NCI-H2227 (cell line): ENCODE data around the gene RPUSD2.
"Not testable (repeated sequence)": the region's sequence is repeated elsewhere in the genome, so short reads cannot be mapped to it uniquely, and the experiment has no call there.

ENCODE experiments used
- DNase-seq: peaks from one replicate; lab custom pipeline; 2025; ENCODE audit not compliant: unreplicated experiment; lab: John Stamatoyannopoulos, UW

The RPUSD2 gene

DNA sequence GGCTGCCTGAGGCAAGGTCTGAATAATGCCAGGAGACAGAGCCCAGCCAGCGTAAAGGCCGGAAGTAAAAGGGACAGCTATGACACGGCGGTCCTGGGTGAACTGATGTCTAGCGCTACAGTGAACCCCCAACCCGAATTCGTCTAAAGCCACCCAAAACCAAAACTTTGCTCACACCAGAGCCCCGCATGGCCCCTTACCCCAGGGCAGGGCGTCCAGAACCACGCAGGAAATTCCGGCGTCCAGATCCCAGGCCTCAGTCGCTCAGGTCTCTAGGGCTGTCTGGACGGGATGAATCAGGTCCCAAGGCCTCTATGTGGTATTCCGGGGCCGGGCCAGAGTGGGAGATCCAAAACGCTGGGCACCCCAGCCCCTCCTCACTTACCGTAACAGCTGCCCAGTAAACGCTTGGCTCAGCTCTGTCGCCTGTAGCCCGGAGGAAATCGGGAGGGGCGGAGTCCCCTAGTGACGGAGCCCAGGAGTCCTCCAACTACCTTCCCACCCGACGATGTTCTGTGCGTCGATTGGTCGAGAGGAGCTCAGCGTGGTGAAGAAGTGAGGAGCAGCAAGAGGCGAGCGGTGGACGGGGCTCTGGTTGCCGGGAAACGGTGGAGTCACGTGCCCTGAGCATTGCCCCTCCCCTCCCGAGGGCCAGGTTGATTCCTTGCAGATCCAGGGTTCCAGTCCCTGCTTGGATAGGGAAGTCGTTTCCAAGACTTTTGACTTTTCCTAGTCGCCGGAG is 4.3 kb upstream of the RPUSD2 start, which contains the start of gene CCDC32:
Gene CCDC32, minus strand, starts transcription at position 452 of the 742 bp plus-strand sequence. CDS start 2,027 bp downstream, outside the sequence.
- DNase-seq, result peak; percentile 97

DNA sequence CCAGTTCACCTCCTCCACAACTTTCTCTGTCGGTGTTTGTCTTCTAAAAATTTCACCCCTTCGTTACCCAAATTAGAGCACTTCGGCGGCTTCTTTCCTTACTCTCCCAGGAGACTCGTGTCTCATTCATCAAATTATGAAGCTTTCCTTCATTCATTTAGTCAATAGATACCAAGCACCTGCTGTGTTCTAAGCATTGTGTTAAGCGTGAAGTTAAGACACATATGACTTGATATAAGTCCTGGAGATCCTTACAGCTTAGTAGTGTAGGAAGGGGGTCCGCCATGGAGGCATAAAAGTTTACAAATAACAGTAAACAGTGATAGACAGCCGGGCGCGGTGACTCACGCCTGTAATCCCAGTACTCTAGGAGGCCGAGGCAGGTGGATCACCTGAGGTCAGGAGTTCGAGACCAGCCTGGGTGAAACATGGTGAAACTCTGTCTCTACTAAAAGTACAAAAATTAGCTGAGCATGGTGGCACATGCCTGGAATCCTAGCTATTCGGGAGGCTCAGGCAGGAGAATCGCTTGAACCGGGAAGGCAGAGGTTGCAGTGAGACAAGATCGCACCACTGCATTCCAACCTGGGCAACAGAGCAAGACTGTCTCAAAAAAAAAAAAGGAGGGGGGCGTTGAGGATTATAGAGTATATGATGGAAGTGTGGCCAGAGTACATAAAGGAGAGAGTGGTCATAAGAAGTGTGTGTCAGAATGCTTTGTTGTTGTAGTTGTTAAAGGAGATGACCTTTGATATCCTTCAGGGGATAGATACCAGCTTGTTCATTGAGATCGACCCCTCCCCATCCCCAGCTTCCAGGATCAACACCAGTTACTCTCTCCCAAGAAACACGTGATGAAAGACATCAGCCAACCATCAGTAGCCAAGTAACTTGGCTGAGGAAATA is 3.5 kb upstream of the RPUSD2 start:
- DNase-seq, result peak; percentile 34

DNA sequence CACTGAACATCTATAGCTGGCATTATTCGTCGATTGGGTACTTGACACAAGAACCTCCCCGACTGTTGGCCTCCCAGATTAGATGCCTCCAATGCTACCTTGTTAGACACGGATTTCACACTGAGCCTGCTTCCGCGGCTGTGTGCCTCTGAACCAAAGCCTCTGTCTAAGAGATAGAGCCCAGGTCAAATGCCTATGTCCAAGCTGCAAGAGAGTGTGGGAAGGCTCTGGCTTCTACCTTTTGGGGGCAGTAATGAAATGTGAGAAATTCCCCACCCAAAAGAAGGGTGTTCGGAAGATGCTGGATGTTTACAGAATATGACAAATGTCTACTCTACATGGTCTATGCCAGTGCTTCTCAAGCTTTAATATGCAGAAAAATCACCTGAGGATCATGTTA is 2.0 kb upstream of the RPUSD2 start:
- DNase-seq, result no peak

DNA sequence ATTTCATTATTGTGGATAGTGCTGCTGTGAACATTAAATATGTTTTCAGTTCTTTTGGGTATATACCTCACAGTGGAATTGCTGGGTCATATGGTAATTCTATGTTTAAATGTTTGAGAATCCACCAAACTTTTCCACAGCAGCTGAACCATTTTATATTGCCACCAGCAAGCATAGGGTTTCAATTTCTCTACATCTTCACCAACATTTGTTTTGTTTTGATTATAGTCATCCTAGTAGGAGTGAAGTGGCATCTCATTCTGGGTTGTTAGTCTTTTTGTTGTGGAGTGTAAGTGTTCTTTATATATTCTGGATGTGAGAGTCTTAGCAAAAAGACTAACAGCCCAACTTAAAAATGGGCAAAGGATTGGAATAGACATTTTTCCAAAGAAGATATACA is 6.0 kb downstream of the RPUSD2 start:
- DNase-seq, result no peak

DNA sequence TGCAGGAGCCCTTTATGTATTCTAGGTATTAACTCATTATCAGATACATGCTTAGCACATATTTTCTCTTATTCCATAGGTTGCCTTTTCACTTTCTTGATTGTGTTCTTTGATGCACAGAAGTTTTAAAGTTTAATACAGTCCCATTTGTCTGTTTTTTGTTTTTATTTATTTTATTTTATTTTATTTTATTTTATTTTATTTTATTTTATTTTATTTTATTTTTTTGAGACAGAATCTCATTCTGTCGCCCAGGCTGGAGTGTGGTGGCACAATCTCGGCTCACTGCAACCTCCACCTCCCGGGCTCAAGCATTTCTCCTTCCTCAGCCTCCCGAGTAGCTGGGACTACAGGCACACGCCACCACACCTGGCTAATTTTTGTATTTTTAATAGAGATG is 7.8 kb downstream of the RPUSD2 start:
- DNase-seq, result not testable (repeated sequence)

DNA sequence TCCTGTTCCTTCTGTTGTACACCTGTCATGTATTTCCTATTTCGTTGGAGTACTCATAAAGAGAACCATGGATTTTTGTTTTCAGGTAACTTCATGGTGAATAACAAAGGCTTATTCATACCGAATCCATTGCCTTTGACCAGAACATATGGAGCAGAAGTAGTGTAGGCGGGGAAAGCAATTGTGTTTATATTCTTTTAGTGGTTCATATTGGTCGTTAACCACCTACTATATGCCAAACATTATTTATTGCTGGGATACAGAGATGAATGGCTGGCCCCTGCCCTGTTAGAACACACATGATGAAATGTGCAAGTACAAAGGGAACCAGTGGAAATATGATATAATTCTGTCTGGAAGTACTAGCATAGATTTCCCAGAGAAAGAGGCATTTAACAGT is 9.8 kb downstream of the RPUSD2 start:
- DNase-seq, result no peak

DNA sequence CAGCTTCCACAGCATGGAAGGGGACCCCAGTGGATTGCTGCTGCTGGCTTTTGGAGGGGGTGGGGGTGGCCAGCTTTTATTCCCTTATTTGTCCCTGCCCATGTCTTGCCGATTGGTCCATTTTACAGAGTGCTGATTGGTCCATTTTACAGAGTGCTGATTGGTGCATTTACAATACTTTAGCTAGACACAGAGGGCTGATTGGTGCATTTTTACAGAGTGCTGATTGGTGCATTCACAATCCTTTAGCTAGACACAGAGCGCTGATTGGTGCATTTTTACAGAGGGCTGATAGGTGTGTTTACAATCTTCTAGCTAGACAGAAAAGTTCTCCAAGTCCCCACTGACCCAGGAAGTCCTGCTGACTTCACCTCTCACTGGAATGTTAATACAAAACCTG is 12.7 kb downstream of the RPUSD2 start:
- DNase-seq, result not testable (repeated sequence)

DNA sequence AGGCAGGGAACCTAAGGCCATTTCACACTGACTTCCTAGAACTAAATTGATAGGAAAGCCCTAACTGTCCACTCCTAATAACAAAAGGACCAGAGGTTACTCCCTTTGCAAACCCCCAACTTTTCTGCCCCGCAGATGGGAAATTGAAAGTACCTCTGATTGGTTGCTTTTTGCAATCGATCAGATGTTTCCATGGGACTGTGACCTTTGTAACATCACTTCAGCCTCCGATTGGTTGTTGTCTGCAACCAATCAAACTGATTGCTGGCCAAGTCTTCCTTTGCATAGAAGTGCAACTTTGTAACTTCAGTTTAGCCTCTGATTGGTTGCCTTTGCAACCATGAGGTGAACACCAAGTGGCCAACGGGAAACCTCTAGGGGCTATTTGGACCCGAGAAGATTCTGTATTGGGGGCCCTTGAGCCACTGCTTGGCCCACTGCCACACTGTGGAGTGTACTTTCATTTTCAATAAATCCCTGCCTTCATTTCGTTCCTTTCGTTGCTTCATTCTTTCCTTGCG is 13.7 kb downstream of the RPUSD2 start:
- peak; percentile 41 for DNase-seq

DNA sequence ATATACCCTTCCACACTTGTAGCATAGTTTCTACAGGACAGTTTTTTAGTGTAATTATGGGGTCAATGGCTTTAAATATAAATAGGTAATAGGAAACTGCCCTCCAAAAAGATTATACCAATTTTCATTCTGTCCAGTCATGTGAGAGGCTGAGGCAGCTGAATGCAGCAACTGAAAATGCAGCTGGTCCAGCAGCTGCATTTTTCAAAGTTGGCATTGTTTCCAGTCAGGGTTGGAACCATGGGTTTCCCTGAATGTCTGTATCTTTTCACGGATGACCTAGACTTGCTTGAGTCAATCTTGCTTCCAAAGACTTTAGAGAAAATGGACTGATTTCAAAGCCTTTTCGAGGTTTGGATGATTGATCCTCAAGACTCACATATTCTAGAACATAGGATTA is 15.1 kb downstream of the RPUSD2 start:
- no peak for DNase-seq

DNA sequence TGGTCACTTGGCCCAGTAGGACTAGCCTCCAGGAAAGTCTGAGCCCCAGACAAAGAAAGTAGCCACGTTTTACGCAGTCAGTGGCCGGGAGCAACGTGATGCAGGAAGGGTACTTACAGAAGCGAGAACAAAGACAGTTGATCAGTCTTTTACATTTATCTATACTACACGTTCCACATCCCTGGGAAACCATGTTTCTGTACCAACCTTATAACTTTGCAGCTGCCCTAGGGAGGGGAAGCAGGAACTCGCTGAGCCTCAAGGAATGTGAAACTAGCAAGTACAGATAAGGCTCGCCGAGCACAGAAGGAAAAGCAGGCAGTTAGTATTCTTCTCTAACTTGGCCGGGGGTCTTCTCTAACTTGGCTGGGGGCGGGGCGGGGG is 21.6 kb downstream of the RPUSD2 start:
- DNase-seq, result no peak

DNA sequence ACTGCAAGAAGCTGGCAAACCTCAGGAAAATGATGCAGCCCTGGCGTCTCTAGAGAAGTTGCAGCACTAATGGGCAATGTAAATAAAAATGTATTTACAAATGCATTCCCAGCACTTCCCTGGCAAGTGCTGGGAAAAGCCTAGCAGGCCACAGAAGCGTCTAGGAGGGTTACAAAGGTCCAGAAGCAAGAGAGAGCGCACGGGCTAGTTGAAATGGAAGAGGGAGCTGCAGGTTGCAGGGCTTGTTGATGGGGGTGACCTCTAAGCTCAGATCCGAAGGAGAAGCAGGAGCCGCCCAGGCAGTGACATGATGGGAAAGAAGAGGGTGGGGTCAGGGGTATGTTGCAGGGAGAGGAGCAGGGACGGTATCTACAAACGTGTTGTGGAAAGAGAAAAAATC is 22.3 kb downstream of the RPUSD2 start:
- DNase-seq, result peak; percentile 33

DNA sequence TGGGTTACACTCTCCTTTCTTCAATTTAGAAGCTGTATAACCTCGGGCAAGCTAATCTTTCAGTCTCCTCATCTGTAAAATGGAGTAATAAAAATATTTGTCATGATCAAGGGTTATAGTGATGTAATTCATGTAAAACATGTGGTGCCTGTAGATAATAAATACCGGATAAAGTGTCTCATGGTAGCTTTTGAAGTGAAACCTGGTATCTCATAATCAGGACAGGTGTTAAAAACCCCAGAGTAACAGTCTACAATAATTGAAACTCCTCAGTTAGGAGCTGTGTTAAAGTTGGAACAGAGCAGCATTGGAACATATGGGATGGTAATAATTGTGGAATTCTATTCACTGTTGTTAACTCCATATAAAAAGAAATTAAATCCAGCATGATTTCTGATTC is 24.1 kb downstream of the RPUSD2 start:
- no peak for DNase-seq

DNA sequence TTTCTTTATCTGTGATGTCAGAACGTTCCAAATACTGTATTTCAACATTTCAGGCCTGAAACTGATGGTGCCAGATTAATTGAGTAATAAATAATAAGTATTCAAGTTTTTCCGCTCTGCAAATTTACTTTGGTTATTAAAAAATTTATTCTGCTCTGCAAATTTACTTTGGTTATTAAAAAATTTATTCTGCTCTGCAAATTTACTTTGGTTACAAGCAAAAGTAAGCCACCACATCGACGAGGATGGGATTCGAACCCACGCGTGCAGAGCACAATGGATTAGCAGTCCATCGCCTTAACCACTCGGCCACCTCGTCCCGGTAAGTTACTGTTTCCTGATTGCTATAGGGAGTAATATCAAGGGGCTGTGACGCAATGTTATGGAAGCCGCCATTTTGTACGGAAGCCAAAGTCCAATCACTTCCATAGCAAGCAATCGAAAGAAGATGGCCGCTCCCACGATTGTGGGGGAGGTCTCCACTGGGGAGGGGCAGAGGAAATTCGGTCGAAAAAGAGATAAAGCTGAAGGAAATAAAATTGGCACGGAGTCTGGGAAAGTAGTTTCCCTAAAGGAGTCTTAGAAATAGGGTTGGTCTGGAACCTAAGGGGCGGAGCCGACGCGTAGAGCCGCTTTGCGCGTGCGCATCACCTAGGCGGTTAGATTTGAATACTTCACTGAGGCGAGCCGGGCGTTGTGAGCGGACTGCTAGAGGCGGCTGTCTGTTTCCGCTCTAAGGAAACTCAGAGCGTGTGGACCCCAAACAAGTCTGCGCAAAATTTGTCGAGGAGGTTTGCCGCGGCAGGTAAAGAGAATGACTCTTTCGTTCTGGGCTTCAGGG is 24.7 kb downstream of the RPUSD2 start, which contains the start of gene KNL1:
Gene KNL1, plus strand, starts transcription at position 662 of the 841 bp plus-strand sequence. CDS start 8,683 bp downstream, outside the sequence.
- DNase-seq, result peak; percentile 93

DNA sequence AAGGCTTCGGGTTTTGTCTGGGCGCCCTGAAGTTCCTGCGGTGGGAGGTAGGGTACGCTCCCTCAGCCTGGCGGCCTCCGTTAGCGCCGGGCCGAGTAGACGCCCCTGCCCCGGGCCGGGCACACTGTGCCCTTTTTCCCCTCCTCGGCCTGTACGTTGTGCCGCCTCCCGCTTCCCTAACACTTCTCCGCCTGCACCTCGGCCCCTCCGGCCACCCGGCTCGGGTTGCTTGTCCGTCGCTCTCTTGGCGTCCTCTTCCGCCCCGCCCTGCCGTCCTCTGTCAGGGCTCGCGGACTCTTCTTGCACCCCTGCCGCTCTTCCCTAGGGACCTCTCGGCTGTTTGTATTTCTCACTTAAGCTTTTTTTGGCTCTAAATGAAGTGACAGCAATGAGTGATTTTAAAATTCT is 25.3 kb downstream of the RPUSD2 start:
- peak; percentile 33 for DNase-seq

DNA sequence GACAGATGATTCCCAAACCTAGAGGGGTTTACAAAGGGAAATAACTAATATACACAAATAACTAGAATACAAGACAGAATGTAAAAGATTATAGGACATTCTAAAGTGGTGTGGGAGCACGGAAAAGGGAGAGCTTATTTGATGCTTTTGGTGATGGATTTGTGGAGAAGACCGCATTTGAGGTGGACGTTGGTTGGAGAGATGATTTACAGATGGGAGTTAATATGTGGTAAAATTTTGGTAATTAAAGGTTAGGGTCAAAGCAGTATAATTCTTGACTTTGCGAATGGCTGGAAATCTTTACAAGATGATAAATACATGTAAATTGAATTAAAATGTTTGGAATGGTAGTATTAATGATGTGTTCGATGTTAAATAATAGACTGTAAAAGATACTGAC is 26.1 kb downstream of the RPUSD2 start:
- no peak for DNase-seq

DNA sequence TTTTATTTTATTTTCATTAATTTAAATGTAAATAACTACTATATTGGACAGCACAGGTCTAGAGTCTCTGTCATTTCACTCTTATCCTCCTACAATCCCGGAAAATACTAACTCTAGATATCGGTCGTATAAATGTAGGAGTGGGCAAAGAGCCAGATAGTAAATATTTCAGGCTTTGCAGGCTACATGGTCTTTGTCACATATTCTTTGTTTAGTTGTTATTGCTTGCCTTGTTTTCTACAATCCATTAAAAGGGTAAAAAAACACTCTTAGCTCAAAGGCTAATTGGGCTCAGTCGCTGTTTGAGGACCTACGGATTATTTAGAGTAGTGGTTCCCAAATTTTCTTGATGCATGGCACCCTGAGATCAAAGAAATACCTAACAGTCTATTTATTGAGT is 26.7 kb downstream of the RPUSD2 start:
- DNase-seq, result peak; percentile 2

DNA sequence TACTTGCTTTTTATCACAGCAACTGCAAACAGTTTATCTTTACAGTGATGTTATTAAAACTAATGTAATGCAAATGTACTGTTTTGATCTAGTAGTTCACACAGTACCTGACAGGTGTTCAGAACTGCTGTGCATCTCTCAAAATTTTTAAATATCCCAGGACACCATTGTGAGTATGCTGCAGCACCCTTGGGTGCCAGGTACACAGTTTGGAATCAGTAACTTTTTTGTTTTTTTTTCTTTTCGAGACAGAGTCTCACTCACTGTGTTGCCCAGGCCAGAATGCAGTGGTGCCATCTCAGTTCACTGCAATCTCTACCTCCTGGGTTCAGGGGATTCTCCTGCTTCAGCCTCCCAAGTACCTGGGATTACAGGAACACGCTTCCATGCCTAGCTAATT is 27.9 kb downstream of the RPUSD2 start:
- DNase-seq, result no peak

DNA sequence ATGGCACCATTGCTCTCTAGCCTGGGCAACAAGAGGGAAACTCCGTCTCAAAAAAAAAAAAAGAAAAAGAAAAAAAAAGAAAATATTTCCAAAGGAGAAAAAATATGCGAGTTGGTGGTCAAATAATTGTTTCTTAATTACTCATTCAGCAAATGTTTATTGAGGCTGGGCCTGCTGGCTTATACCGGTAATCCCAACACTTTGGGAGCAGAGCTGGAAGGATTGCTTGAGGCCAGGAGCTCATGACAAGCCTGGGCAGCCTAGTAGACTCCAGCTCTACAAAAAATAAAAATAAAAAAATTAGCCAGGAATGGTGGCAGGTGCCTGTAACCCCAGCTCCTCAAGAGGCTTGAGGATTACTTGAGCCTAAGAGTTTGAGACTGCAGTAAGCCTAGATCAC is 29.0 kb downstream of the RPUSD2 start:
- no peak for DNase-seq

DNA sequence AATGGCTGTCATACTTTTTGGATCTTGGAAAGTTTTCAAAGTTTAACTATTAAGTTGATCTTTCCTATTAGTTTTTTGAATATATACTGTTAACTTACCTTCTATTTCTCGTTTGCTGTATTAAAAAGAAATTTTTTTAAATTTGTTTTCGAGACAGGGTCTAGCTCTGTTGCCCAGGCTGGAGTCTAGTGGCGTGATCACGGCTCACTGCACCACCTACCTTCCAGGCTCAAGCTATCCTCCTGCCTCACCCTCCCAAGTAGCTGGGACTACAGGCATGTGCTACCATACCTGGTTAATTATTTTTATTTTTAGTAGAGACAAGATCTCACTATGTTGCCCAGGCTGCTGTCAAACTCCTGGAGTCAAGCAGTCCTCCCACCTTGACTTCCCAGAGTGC is 29.6 kb downstream of the RPUSD2 start:
- no peak for DNase-seq

DNA sequence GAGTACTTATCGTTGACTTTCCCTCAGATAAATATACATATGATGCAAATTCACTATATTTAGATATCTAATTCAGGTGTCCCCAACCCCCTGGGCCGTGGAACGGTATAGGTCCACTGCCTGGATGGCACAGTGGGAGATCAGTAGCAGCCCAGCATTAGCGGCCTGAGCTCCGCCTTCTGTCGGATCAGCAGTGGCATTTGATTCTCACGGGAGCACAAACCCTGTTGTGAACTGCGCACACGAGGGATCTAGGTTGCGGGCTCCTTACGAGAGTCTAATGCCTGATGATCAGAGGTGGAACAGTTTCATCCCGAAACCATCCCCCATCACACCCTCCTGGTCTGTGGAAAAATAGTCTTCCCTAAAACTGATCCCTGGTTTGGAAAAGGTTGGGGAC is 31.9 kb downstream of the RPUSD2 start:
- peak; percentile 47 for DNase-seq

DNA sequence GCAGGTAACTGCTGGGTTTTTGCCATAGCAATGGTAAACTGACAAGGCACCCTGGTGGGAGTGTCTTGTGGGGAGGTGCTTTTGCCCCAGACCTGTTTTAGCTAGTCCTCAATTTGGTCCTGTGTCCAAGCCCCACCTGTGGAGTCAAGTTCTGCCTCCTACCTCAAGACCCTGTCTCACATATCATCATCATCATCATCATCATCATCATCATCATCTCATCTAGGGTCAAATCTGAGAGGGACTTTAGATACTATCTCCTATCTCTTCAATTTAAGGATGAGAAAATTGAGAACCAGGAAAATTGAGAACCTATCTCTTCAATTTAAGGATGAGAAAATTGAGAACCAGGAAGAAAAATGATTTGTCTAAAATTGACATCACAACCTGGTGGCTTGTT is 34.8 kb downstream of the RPUSD2 start:
- DNase-seq, result no peak
